ENCODE data around the gene P2RX3.

Gene P2RX3

DNA sequence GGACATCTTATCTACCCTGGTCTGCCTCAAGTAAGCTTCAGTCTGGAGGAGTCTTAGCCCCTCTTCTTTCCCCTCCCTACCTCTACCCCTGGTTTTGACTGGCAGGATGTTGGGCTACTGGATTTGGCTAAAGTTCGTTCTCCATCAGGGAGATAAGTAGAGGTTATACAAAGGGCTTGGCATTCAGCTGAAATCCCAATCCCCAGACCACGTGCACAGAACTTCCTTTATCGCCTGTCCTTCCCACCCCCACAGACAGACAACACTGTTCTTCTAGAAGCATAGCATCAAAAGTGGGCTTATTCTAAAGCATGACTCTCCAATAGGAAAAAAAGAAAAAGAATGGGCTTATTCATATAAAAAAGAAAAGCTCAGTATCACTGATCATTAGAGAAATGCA lies 35.0 kb downstream of the P2RX3 start:
- no peak for DNase-seq (ENCODE audit: low read depth)

DNA sequence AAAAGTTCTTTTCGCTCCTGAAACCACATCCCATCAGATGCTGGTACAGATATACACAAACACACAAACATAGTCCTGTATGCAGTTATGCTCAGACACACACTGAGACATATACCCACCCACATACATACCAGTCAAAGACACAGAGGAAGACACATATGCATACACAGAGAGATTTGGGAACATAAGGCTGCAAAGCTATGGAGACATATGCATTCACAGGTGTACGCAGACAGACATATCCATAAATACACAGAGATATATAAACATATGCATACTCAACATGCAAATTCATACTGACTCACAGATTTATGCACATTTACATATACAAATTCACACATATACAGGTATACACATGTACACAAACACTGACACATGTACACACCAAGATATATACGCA lies 36.8 kb downstream of the P2RX3 start:
- no peak for DNase-seq (ENCODE audit: low read depth)

GRCh38 chr11:57375490-57375889 lies 37.3 kb downstream of the P2RX3 start:
- no peak for DNase-seq (ENCODE audit: low read depth)

DNA sequence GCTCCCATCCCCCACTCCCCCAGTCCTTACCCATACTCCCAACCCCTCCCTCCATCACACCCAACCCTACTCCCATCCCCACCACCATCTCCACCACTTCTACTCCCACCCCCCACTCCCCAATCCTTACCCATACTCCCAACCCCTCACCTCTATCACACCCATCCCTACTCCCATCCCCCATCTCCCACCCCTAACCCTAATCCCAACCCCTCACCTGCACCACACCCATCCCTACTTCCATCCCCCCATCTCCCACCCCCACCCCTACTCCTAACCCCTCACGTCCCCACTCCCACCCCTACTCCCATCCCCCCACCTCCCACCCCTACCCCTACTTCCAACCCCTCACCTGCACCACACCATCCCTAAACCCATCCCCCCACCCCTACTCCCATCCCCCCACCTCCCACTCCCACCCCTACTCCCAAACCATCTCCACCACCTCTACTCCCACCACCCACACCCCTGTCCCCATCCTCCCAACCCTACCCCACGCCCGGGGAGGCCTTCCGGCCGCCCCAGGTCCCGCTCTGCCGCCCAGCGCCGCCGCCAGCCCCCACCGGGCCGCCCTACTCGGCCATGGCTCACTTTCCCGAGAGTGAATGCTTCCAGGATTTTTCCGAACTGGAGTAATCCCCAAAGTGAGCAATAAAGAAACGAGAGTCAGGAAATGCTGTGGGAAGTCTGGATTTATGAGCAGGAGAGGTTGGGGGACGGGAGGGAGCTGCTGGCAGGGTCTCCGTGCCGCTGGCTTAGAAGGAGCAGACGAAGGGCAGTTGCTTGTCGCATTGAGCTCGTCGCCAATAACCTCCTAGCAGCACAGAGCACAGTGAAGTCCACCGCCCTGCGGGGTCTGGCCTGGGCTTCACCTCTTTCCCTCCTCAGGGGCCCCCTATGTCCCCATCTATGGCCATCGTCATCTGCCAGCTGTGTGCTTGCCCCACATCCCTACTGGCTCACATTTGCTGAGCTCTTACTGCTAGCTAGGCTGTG lies 38.2 kb downstream of the P2RX3 start:
- no peak for DNase-seq (ENCODE audit: low read depth)

DNA sequence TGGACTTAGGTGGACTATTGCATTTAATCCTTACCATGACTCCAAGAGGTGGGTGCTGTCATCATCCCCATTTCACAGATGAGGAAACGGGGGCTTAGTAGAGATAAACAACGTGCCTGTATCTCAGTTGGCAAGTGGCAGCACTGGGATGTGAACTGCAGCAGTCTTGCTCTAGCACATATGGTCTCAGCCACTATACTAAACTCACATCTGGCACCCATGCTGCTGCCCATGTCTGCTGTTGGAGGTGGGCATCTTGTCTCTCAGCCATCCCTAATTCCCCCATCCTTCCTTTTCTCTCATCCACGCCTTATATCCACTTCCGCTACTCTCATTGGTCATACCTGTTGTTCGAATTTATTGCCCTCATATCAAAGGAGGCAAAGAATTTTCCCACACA lies 39.0 kb downstream of the P2RX3 start:
- DNase-seq (ENCODE audit: low read depth): no peak

- DNase-seq (ENCODE audit: low read depth): no peak
Observed at GRCh38 chr11:57378186-57378585, 40.0 kb downstream of the P2RX3 start.

DNA sequence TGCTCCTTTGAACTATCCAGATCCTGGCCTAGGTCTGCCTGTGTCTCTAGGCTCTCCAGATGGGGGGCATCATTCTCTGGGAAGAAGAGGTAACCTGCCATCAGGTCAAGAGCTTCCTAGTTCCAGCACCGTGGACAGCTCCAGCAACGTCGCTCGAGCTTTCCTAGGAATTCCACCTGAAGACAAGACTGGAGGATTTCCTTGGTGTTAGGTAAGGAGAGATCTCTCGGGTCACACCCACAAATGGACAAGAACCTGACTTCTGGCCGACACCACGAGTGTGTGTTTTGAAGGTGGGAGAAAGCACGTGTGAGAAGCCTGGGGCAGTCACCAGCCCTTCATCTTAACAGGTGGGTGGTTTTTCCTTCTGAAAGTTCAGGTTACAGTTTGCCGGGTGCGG lies 41.6 kb downstream of the P2RX3 start:
- no peak for DNase-seq (ENCODE audit: low read depth)

GRCh38 chr11:57380975-57381374 lies 42.8 kb downstream of the P2RX3 start, which contains the start of gene PRG3:
PRG3 (minus strand) TSS chr11:57381150; CDS start chr11:57380708, 442 bp downstream.
- no peak for DNase-seq (ENCODE audit: low read depth)

DNA sequence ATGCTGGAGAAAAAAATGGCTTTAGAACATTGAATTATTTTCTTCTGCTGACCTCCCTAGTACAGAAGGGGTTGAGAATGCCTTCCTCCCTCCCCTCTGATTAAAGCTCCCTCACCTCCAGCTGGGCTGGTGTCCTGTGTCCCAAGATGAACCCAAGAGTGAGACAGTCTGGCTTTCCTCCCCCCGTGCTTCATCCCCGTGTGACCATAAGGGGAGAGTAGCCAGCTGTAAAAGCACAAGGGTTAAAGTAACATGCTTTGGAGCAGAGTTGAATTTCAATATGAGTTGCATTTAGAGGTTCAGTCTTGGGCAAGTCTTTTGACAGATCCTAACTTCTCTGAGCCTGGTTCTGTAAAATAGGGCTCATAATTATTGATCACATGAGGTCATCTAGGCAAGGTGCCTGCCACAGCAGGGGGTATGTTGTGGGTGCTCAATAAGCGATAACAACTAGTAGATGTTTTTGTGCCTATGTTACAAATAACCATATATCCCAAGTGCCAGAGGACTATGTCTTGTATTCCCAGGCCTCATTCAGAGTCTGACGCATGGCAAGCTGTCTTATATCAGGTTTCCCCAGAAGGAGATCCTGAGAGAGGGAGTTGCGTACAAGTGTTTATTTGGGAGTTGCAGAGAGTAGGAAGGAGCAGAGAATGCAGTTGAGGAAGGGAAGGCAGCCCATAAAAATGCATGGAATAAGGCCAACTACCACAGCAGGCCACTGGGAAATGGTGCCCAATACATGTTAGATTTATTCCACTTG lies 48.2 kb downstream of the P2RX3 start:
- no peak for DNase-seq (ENCODE audit: low read depth)

DNA sequence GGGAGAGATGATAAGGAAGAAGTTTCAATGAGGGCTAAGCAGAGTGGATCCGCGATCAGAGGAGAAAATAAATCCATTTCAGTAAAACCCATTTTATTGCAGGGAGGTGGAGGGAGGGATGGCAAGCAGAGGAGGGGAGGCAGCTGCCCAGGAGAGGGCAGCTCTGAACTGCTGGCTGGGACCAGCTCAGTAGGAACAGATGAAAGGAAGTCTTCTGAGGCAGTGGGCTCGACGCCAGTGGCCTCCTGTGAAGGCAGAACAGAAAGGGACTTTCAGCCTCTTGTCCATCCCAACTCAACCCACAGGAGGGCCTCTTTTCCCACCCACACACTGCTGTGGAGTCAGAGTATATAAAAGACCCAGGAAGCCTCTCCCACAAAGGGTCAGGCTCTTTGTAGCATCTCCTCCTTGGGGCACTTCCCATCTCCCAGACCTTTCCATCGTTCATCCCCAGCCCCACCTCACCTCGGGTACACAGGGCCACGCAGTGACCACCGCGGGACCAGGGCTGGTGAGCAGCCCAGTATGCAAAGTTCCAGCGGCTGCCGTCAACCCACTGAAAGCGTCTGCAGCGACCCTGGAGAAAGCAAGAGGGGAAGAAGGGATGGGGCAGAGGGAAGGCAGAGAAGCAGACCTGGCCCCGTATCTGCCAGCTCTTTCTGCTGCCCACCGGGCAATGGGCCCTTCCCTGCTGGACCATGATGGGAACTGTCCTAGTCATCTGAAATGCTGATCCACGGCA lies 49.3 kb downstream of the P2RX3 start:
- no peak for DNase-seq (ENCODE audit: low read depth)

DNA sequence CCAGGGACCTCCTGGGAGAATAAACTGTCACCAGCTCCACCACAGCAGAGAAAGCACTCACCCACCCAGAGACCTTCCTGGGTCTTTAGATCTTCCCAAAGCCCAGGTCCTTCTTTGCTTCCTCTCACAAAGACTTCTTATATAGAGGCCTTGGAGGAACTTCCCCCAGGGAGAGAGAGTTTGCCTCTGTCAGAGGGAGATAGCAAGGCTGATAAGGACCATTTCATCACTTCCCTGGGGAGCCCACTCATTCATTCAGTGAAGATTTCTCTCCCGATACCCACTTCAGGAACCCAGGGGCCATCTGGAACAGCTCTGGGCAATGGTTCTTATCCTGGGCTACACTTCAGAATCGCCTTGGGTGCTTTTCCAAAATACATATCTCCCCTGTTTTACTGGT lies 52.4 kb downstream of the P2RX3 start, which contains the start of gene PRG2:
Gene PRG2, minus strand, starts transcription at position 116 of the 400 bp plus-strand sequence. CDS start 706 bp downstream, outside the sequence.
- no peak for DNase-seq (ENCODE audit: low read depth)

DNA sequence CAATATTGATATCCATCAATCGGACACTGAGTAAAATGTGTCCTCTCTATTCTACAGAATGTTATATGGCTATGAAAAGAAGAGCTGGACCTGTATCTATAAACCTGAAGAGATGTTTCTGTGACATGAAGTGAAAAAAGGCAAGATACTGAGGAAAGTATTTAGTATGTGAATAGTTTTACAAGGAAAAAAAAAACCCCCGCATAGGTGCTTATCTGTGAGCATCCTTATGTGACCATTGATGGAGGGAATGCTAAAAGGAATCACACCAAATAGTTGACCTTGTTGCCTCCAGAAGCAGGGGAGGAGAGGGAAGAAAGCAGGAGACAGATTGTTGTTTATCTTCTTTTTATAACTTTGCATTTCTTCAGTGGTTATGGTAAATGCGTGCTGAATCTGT lies 53.0 kb downstream of the P2RX3 start:
- no peak for DNase-seq (ENCODE audit: low read depth)

GRCh38 chr11:57391539-57391938 lies 53.4 kb downstream of the P2RX3 start:
- DNase-seq (ENCODE audit: low read depth): no peak

GRCh38 chr11:57392066-57392762 lies 54.1 kb downstream of the P2RX3 start:
- DNase-seq (ENCODE audit: low read depth): no peak

DNA sequence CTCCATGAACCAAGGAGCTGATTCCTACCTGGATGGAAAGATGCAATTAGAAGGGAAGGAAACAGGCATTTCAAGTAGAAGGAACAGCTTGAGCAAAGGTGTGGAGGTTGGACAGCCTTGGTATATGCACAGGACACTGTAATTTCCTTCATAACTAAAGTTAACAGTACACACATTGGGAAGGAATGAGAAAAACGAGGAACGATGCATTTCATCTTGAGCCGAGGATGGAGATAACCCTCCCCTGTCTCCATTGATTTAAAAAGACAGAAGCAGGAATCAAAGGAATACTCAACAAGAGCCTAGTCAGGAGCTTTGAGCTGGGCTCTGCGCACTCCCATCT lies 54.6 kb downstream of the P2RX3 start:
- no peak for DNase-seq (ENCODE audit: low read depth)

DNA sequence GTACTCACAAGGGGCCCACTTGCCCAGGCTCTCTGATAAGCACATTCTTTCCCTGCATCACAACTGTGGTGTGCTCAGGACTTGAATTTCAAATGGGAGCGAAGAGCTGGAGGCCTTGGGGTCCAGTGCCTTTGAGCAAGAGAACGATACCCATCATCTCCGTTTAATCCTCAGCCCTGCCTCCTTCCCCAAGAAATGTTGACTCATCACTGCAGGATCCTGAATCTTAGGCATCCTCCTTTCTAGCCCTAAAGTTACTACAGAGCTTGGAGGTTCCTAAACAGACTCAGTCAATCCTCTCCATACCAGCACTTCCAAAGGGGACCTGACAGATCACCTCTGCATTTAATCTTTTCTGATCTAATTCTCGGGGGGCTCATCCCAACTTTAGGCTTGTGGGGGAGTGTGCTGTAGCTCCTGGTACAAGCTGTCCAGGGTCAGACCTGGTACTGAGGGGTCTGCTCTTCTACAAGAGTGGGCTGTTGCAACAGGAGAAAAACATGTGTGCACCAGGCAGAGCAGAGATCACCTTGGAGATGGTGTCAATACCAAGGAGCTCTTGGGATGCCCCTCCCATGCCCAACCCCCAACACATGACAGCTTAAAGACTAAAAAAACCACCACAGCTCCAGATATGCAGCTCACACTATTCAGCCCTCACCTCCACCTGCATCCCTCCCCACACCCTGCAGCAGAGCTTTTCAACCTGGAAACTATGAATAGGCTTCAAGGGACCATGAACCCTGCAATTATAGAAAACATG lies 56.2 kb downstream of the P2RX3 start:
- no peak for DNase-seq (ENCODE audit: low read depth)

GRCh38 chr11:57395905-57396623 lies 57.9 kb downstream of the P2RX3 start:
- DNase-seq (ENCODE audit: low read depth): no peak

- DNase-seq (ENCODE audit: low read depth): no peak
Observed at GRCh38 chr11:57396744-57397143, 58.6 kb downstream of the P2RX3 start.

DNA sequence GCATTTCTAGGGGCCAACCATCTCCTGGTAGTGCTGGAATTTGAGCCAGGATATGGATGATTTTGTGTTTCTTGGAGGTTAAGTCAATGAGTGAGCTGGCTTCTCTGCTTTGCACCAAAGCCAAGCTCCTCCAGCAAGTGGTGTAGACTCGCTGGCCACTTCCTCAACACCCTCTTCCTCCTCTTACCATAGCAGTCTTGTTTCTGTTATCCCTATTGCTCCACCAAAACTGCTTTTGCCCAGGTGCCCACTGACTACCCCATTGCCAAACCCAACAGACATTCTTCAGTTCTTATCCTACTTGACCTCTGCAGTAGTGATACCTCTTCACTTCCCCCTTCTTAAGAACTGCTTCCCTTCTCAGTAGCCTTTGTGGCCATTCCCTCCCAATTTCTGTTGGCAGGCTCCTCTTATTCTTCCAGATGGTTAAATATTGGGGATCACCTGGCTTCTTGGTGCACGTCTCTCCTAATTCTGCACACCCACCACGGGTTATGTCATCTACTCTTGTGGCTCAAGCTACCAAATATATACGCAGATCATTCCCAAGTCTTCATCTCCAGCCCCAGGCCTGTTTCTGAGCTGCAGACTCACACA lies 59.3 kb downstream of the P2RX3 start:
- DNase-seq (ENCODE audit: low read depth): no peak

GRCh38 chr11:57399221-57399620 lies 61.1 kb downstream of the P2RX3 start:
- DNase-seq (ENCODE audit: low read depth): no peak
